IMR-90 (cell line): ENCODE results near the gene RUNX3. TPM values are rescaled to one million over a fixed set of nuclear protein-coding genes. Genes with fewer than 3 reads are reported as not detected.

Experiments used
- ATAC-seq: fragments of 200-7000 bp; cut with Tn5 transposase; 2 replicates; pipeline ENCODE4 v1.9.1; 2020; ENCODE audit warnings: low read depth, mild to moderate bottlenecking, moderate library complexity
- BruUV-seq: library from RNA; stranded (reverse); fragments of 400-500 nt; replicated peaks from 2 replicates; lab custom pipeline; 2021; lab: Mats Ljungman, UMichigan
- CTCF ChIA-PET: fragments of 300-600 bp; formaldehyde crosslinking; extraction: SDS; loops from one replicate; lab custom pipeline; 2021; ENCODE audit warnings: antibody characterized with exemption; lab: Yijun Ruan, JAX
- POLR2A ChIA-PET: fragments of 300-600 bp; sonication (Branson Sonifier 250); formaldehyde crosslinking; loops from one replicate; lab custom pipeline; 2022; ENCODE audit warnings: antibody characterized with exemption; ENCODE audit not compliant: unreplicated experiment; lab: Charles Lee
- DNase-seq: peaks from one replicate; pipeline ENCODE4 v3.0.0; 2013
- H2AFZ ChIP-seq: replicated peaks from 2 replicates; pipeline ENCODE3; 2013; ENCODE audit warnings: low read length, mild to moderate bottlenecking; ENCODE audit not compliant: poor library complexity
- H2AK5ac ChIP-seq: 2 replicates; pipeline ENCODE4 v1.6.1; 2013; ENCODE audit warnings: low read depth, low read length, inconsistent platforms
- H2AK9ac ChIP-seq: replicated peaks from 2 replicates; pipeline ENCODE3; 2013; ENCODE audit warnings: mild to moderate bottlenecking, low read depth, low read length, moderate library complexity; ENCODE audit not compliant: poor library complexity
- H2BK120ac ChIP-seq: 2 replicates; pipeline ENCODE4 v1.6.1; 2013; ENCODE audit warnings: low read depth, low read length, inconsistent platforms
- H2BK15ac ChIP-seq: 3 replicates; pipeline ENCODE4 v1.6.1; 2013; ENCODE audit warnings: low read depth, low read length, inconsistent platforms
- H2BK20ac ChIP-seq: 2 replicates; pipeline ENCODE4 v1.6.1; 2013; ENCODE audit warnings: low read depth, mild to moderate bottlenecking, inconsistent platforms, low read length, moderate library complexity
- H2BK5ac ChIP-seq: 2 replicates; pipeline ENCODE4 v1.6.1; 2013; ENCODE audit warnings: mild to moderate bottlenecking, low read depth, low read length, inconsistent platforms; ENCODE audit not compliant: poor library complexity, severe bottlenecking
- H3K14ac ChIP-seq: replicated peaks from 2 replicates; pipeline ENCODE4 v1.6.1; 2013; ENCODE audit warnings: low read depth, low read length, inconsistent platforms
- H3K18ac ChIP-seq: 2 replicates; pipeline ENCODE4 v1.6.1; 2013; ENCODE audit warnings: low read depth, low read length, control low read depth
- H3K23ac ChIP-seq: 2 replicates; pipeline ENCODE4 v1.6.1; 2013; ENCODE audit warnings: low read depth, low read length, inconsistent platforms
- H3K27ac ChIP-seq: 2 replicates; pipeline ENCODE4 v1.5.1; 2013; ENCODE audit warnings: mild to moderate bottlenecking, control low read depth, low read length; ENCODE audit not compliant: insufficient read depth
- H3K27me3 ChIP-seq: 2 replicates; pipeline ENCODE4 v1.6.1; 2013; ENCODE audit warnings: low read length; ENCODE audit not compliant: control insufficient read depth, insufficient read depth
- H3K36me3 ChIP-seq: 2 replicates; pipeline ENCODE4 v1.6.1; 2013; ENCODE audit warnings: low read length, mixed read lengths; ENCODE audit not compliant: control insufficient read depth, insufficient read depth
- H3K4ac ChIP-seq: 2 replicates; pipeline ENCODE4 v1.6.1; 2013; ENCODE audit warnings: low read depth, low read length, inconsistent platforms
- H3K4me1 ChIP-seq: 2 replicates; pipeline ENCODE4 v1.6.1; 2013; ENCODE audit warnings: low read length, mixed read lengths; ENCODE audit not compliant: control insufficient read depth, insufficient read depth
- H3K4me2 ChIP-seq: 2 replicates; pipeline ENCODE4 v1.6.1; 2013; ENCODE audit warnings: low read depth, mild to moderate bottlenecking, control low read depth, low read length, moderate library complexity
- H3K4me3 ChIP-seq: 2 replicates; pipeline ENCODE4 v1.5.1; 2013; ENCODE audit warnings: low read depth, mild to moderate bottlenecking, control low read depth, low read length, moderate library complexity; ENCODE audit not compliant: insufficient read depth
- H3K56ac ChIP-seq: 2 replicates; pipeline ENCODE4 v1.6.1; 2013; ENCODE audit warnings: low read length, inconsistent platforms; ENCODE audit not compliant: insufficient read depth; ENCODE audit errors: extremely low read depth
- H3K79me1 ChIP-seq, 2 experiments: 2 replicates each; pipeline ENCODE4 v1.6.1; 2013; ENCODE audit warnings: low read length in 2 of 2, inconsistent platforms in 1 of 2, low read depth in 1 of 2
- H3K9ac ChIP-seq: 2 replicates; pipeline ENCODE4 v1.6.1; 2013; ENCODE audit warnings: low read depth, low read length, control low read depth
- H3K9me1 ChIP-seq: 2 replicates; pipeline ENCODE4 v1.6.1; 2013; ENCODE audit warnings: low read length, inconsistent platforms; ENCODE audit not compliant: insufficient read depth
- H3K9me3 ChIP-seq: 2 replicates; pipeline ENCODE4 v1.6.1; 2013; ENCODE audit warnings: low read length; ENCODE audit not compliant: control insufficient read depth, insufficient read depth
- H4K20me1 ChIP-seq: 2 replicates; pipeline ENCODE4 v1.6.1; 2013; ENCODE audit warnings: low read length, inconsistent platforms; ENCODE audit not compliant: insufficient read depth
- H4K5ac ChIP-seq: 2 replicates; pipeline ENCODE4 v1.6.1; 2013; ENCODE audit warnings: mild to moderate bottlenecking, low read depth, low read length, control low read depth
- H4K8ac ChIP-seq, 2 experiments: 2 replicates each; pipeline ENCODE4 v1.6.1; 2013; ENCODE audit warnings: low read depth in 2 of 2, low read length in 2 of 2, control low read depth in 1 of 2, inconsistent platforms in 1 of 2
- H4K91ac ChIP-seq: 2 replicates; pipeline ENCODE4 v1.6.1; 2013; ENCODE audit warnings: low read depth, low read length, inconsistent platforms; ENCODE audit not compliant: insufficient read depth
- CHD1 ChIP-seq: IDR thresholded peaks from 2 replicates; pipeline ENCODE4 v1.6.1; 2012; ENCODE audit warnings: low read depth, low read length, improper control_type of control experiment
- CTCF ChIP-seq: conservative IDR thresholded peaks from 2 replicates; pipeline ENCODE4 v1.5.1; 2012; ENCODE audit warnings: mild to moderate bottlenecking, low read depth, low read length, improper control_type of control experiment
- ELK1 ChIP-seq: fragments of 150-350 bp; IDR thresholded peaks from 2 replicates; pipeline ENCODE4 v1.6.1; 2016; ENCODE audit warnings: low read depth, mild to moderate bottlenecking, low read length, moderate library complexity, borderline replicate concordance
- RAD21 ChIP-seq: IDR thresholded peaks from 2 replicates; pipeline ENCODE4 v1.6.1; 2012; ENCODE audit warnings: low read length, improper control_type of control experiment
- RFX5 ChIP-seq: IDR thresholded peaks from 2 replicates; pipeline ENCODE4 v1.8.0; 2012; ENCODE audit warnings: low read depth, mild to moderate bottlenecking, low read length, moderate library complexity
- USF2 ChIP-seq: fragments of 150-350 bp; IDR thresholded peaks from 2 replicates; pipeline ENCODE4 v1.6.1; 2017; ENCODE audit warnings: mild to moderate bottlenecking, antibody characterized with exemption, low read length, low read depth
- WGBS, 2 experiments: methylation state at CpG; one replicate each; pipeline versions ENCODE4 v1.1.5 to v1.1.7; 2013; ENCODE audit warnings: missing lambda C conversion rate in 2 of 2; ENCODE audit not compliant: insufficient read length in 1 of 2; ENCODE audit errors: extremely low coverage in 2 of 2; 5-methylcytosine and 5-hydroxymethylcytosine counted together
- dilution Hi-C: fragments of 300-500 bp; cut with HindIII; formaldehyde crosslinking; loops from one replicate; pipeline ENCODE4 v1.14.3; 2018; ENCODE audit warnings: low sequenced_read_pairs; ENCODE audit not compliant: unreplicated experiment
- in situ Hi-C: fragments of 300-500 bp; cut with MboI; formaldehyde crosslinking; loops from 3 replicates; pipeline ENCODE4 v1.14.3; 2019; ENCODE audit warnings: low sequenced_read_pairs, inconsistent platforms, mixed read lengths
- intact Hi-C: fragments of 100-400 bp; cut with micrococcal nuclease; formaldehyde crosslinking; loops from 2 replicates; pipeline ENCODE4 v1.10.0; 2022
- polyA plus RNA-seq, 3 experiments: library from polyadenylated mRNA; depleted of rRNA; stranded (reverse); fragments of >200 nt; gene quantifications; 2 replicates each; pipeline ENCODE4 v1.2.3, GENCODE V29; 2012; ENCODE audit warnings: low replicate concordance in 1 of 3
- total RNA-seq: library from RNA; depleted of rRNA; stranded (reverse); fragments of >200 nt; gene quantifications from 2 replicates; pipeline ENCODE4 v1.2.3, GENCODE V29; 2012

RUNX3 gene
- total and polyA plus RNA-seq, 2 of the 4 experiments (the other 2 are of a cell fraction) = 0.07 TPM; not detected in 1

- 60% methylated on average over 11 of the region's 17 CpGs; no CpG with 5 or more reads in 1 of the 2 experiments for WGBS, 2 experiments
- dilution Hi-C loops = no loop called here
- intact Hi-C loops = no loop called here
- H3K23ac ChIP-seq = no peak overlapping the region
- H3K9me3 ChIP-seq = peaks cover 2% of the 10 kb centered on the region
- H3K56ac ChIP-seq = no peak overlapping the region
- H2AFZ ChIP-seq = no peak overlapping the region
- H3K4me1 ChIP-seq = peaks cover 2% of the 10 kb centered on the region; the same call in 1 of the 2 replicates
- H3K4me2 ChIP-seq = no peak overlapping the region
- H2BK15ac ChIP-seq = no peak overlapping the region
- H3K4me3 ChIP-seq = no peak overlapping the region
- H3K36me3 ChIP-seq = no peaks in the 10 kb centered on the region
- H4K91ac ChIP-seq = no peak overlapping the region
- in situ Hi-C loops = no loop called here
- H2AK9ac ChIP-seq = no peak overlapping the region
- no peak overlapping the region for H2BK20ac ChIP-seq
- ATAC-seq (no peak), DNase-seq (no peak)
- ChIA-PET POLR2A (interaction anchor here (0.5 kb wide), 1 partner anchor 228 kb away, joined by 4 read pairs; no protein-coding TSS in a partner anchor), CTCF (interaction anchor here (0.6 to 2.3 kb wide), 2 partner anchors 109 to 236 kb away, joined by 8 read pairs; no protein-coding TSS in a partner anchor)
- peak overlapping the region; percentile 12; the same call in 1 of the 2 replicates for H2AK5ac ChIP-seq
- TF ChIP-seq USF2 = no peak
- no peak for TF ChIP-seq CTCF
- no peak for TF ChIP-seq RFX5
- TF ChIP-seq ELK1 = no peak
- no peak for TF ChIP-seq RAD21
- no peak for TF ChIP-seq CHD1
- no peak overlapping the region for H4K8ac ChIP-seq
- no peak overlapping the region for H3K14ac ChIP-seq
- H3K79me1 ChIP-seq = no peaks in the 10 kb centered on the region
- no peak overlapping the region for H3K9ac ChIP-seq
- BruUV-seq = no TSS peak
- no peak overlapping the region for H2BK5ac ChIP-seq
- peaks cover 14% of the 10 kb centered on the region for H3K9me1 ChIP-seq
- H2BK120ac ChIP-seq = no peak overlapping the region
- H3K27ac ChIP-seq = no peak overlapping the region
- no peak overlapping the region for H3K4ac ChIP-seq
- H4K5ac ChIP-seq = no peak overlapping the region
- peaks cover 83% of the 10 kb centered on the region for H3K27me3 ChIP-seq
- no peak overlapping the region for H3K18ac ChIP-seq
- peaks cover 19% of the 10 kb centered on the region for H4K20me1 ChIP-seq
These were observed 2.6 kb downstream of the RUNX3 start for GRCh38 chr1:24927473-24927872.
